ENCODE data around the gene RALGPS1.

RALGPS1 gene

DNA sequence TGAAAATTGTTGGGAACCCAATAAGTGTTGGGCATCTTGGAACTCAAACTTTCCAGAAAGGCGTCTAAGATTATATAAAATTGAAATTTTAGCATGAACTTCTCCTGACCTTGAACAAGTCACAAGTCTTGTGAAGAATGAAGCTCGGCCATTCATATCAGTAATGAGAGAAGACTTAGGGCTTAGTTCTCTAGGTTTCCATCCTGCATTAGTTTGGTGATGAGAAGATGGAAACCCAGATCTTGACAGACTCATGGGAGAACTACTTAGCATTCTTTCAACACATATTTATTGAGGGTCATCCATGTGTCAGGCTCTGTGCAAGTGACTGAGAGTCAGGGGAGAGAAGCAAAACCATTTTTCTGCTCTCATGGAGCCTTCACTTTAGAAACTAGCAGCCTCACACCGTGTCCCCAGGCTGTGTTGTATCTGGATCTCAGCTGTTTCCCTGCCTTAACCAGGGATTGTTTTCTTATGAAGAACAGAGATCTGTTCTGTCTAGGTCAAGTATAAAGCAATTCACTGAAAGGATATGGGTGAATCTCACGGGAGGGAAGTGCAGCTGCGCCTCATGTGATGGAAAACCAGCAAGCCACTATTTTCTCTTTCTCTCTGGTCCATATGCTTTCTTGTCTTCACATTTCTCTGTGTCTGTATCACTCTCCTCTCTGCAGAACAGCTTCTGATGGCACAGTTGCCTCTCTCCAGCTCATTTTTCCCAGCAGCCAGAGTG is 353.4 kb downstream of the RALGPS1 start:
- ATAC-seq (ENCODE audit: low read depth) (no peak), DNase-seq (ENCODE audit: low spot score in 2 of 2) (no peak)
- no peak overlapping the region for H3K27ac Mint-ChIP-seq
- H3K9me3 Mint-ChIP-seq, result no peaks in the 10 kb centered on the region
- H3K27me3 Mint-ChIP-seq, result no peaks in the 10 kb centered on the region
- peaks cover 4% of the 10 kb centered on the region for H3K36me3 Mint-ChIP-seq
- H3K4me1 Mint-ChIP-seq, result peaks cover 9% of the 10 kb centered on the region
- H3K4me3 Mint-ChIP-seq, result no peak overlapping the region

DNA sequence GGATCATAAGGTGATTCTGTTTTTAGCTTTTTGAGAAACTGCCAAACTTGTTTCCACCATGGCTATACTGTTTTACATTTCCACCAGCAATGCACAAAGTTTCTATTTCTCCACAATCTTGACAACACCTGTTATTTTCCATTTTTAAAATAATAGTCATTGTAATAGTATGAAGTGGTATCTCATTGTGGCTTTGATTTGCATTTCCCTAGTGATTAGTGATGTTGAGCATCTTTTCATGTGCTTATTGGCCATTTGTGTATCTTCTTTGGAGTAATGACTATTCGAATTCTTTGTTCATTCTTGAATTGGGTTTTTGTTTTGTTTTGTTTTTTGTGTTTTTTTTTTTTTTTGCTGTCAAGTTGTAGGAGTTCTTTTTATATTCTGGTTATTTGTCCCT is 354.9 kb downstream of the RALGPS1 start:
- no peaks in the 10 kb centered on the region for H3K9me3 Mint-ChIP-seq
- H3K4me1 Mint-ChIP-seq, result peaks cover 9% of the 10 kb centered on the region
- DNase-seq (ENCODE audit: low spot score in 2 of 2), result no peak
- no peak overlapping the region for H3K4me3 Mint-ChIP-seq
- H3K27ac Mint-ChIP-seq, result no peak overlapping the region
- H3K27me3 Mint-ChIP-seq, result no peaks in the 10 kb centered on the region
- ATAC-seq (ENCODE audit: low read depth), result no peak
- peaks cover 6% of the 10 kb centered on the region for H3K36me3 Mint-ChIP-seq
